HG02759 (cell line): ENCODE results near the gene SLC25A12.
"Not testable (repeated sequence)": the region's sequence is repeated elsewhere in the genome, so short reads cannot be mapped to it uniquely, and the experiment has no call there.

Source experiments
- ATAC-seq: cut with Tn5 transposase; IDR thresholded peaks from one replicate; pipeline ENCODE4 v1.9.1; 2021; ENCODE audit warnings: mild to moderate bottlenecking, moderate library complexity; ENCODE audit not compliant: unreplicated experiment

Gene SLC25A12

GRCh38 chr2:171793691-171794678, 100.1 kb downstream of the SLC25A12 start:
- no peak for ATAC-seq

DNA sequence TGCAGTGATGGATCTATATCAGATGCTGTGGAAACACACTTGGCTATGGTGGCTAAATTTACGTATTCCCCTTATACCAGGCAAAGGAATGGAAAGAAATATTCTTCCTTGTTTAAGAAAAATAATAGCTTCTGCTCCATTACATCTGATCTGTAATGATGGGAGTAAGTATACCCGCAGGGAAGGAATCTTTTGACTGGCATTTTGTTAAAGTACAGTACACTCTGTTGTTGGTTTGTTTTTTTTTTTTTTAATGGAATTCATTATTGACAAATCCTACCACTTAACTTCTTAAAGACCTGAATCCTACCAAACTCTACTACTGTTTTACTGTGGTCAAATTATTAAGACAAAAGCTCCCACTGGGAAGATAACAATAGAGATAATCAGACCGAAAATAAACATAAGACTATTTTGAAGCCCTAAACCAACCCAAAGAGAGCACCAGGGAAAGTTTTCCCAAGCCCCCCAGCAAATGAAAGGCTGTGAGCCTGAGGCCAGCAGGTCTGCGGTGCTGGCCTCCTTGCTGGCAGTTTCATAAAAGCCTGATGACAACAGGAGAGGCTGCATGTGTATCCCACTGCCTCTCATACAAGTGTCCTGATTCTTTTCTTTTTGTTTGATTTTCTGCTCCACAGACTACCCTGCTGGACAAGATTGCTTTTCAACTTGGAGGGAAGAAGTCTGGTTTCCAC, 101.0 kb downstream of the SLC25A12 start:
- no peak for ATAC-seq

DNA sequence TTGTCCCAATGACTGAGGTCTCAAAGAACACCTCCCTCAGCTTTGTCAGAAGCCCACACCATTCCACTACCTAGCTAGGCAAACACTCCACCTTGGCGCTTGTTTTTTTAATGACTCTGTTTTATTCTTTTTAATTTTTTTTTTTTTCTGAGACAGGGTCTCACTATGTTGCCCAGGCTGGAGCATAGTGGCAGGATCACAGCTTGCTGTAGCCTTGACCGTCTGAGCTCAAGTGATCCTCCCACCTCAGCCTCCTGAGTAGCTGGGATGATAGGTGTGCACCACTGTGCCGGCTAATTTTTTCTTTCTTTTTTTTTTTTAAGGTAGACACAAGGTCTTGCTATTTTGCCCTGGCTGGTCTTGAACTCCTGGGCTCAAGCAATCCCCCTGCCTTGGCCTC, 101.9 kb downstream of the SLC25A12 start:
- ATAC-seq: no peak

- no peak for ATAC-seq
Observed at GRCh38 chr2:171791361-171791760, 102.7 kb downstream of the SLC25A12 start.

- no peak for ATAC-seq
Observed at GRCh38 chr2:171789956-171790355, 104.1 kb downstream of the SLC25A12 start.

- ATAC-seq: no peak
Observed at GRCh38 chr2:171788316-171788993, 105.6 kb downstream of the SLC25A12 start.

GRCh38 chr2:171787333-171788072, 106.5 kb downstream of the SLC25A12 start:
- no peak for ATAC-seq

DNA sequence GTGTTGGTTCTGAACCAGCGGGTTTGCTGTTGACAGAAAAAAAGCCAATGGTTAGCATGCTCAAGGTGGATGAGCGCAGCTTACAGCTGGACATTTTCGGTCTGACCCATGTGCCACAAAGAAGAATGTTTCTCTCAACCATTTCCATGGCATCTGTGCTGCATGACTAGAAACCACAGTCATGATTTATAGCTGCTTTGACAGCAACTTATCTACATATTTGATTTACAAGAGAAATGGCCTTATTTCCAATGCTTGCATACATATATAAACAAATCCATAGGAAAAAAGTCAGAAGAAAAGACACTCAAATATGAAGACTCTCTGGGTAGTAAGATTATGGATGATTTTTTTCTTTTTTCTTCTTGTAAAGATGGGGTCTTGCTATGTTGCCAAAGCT, 108.6 kb downstream of the SLC25A12 start:
- ATAC-seq: no peak

DNA sequence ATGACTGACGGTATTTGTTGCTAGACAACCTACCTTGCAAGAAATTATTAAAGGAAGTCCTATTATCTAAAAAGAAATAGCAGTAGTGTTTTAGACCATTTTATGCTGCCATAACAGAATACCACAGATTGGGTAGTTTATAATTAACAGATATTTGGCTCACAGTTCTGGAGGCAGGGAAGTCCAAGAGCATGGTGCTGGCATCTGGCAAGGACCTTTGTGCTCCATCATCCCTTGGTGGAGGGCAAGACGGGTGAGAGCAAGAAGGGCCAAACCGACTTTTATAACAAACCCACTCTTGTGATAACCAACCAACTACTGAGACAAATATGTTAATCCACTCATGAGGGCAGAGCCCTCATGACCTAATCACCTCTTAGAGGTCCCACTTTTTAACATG, 115.5 kb downstream of the SLC25A12 start:
- ATAC-seq: no peak

DNA sequence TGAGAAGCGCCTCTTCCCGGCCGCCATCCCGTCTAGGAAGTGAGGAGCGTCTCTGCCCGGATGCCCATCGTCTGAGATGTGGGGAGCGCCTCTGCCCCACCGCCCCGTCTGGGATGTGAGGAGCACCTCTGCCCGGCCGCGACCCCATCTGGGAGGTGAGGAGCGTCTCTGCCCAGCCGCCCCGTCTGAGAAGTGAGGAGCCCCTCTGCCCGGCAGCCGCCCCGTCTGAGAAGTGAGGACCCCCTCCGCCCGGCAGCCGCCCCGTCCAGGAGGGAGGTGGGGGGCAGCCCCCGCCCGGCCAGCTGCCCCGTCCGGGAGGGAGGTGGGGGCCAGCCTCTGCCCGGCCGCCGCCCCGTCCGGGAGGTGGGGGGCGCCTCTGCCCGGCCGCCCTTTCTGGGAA, 119.5 kb downstream of the SLC25A12 start:
- not testable (repeated sequence) for ATAC-seq

- ATAC-seq: no peak
Observed at GRCh38 chr2:171772373-171772772, 121.7 kb downstream of the SLC25A12 start.

DNA sequence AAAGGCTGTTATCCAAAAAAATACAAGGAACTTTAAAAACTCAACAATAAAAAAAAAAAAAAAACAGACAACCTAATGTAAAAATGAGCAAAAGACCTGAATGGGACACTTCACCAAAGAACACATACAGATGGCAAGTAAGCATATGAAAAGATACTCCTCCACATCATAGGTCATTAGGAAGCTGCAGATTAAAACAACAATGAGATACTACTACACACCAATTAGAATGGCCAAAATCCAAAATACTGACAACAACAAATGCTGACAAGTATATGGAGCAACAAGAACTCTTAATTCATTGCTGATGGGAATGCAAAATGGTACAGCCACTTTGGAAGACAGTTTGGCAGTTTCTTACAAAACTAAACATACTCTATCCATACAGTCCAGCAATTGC, 122.6 kb downstream of the SLC25A12 start:
- no peak for ATAC-seq

DNA sequence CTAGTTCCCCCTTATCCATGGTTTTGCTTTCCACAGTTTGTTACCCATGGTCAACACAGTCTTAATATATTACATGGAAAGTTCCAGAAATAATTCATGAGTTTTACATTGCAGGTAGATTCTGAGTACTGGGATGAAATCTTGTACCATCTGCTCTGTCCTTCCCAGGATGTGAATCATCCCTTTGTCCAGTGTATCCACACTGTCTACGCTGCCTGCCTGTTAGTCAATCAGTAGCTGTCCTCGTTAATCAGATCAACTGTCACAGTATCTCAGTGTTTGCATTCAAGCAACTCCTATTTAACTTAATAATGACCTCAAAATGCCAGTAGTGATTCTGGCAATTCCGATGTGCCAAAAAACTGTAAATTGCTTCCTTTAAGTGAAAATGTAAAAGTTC, 130.4 kb downstream of the SLC25A12 start:
- no peak for ATAC-seq

- no peak for ATAC-seq
Observed at GRCh38 chr2:171762879-171763573, 131.0 kb downstream of the SLC25A12 start.

- not testable (repeated sequence) for ATAC-seq
Observed at GRCh38 chr2:171761176-171761575, 132.9 kb downstream of the SLC25A12 start.

GRCh38 chr2:171758762-171759161, 135.3 kb downstream of the SLC25A12 start:
- ATAC-seq: not testable (repeated sequence)

- no peak for ATAC-seq
Observed at GRCh38 chr2:171754254-171754939, 139.6 kb downstream of the SLC25A12 start.

GRCh38 chr2:171747371-171747770, 146.7 kb downstream of the SLC25A12 start:
- no peak for ATAC-seq

DNA sequence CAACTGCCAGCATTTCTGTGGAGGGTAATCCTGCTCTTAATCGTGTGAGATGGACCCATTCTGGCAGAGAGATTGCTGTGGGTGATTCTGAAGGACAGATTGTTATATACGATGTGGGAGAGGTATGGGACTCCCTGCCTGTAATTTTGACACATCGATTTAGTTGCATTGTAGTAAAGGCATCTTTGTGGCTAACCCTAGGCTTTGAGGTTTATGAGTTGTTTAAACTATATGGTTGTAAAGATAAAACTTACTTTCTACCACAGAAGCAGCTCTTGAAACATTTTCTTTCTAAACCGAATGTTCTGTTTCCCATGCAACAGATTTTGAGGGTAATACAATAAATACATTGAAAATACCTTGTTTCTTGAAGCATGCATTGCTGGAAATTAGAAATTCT, 148.2 kb downstream of the SLC25A12 start:
- no peak for ATAC-seq

DNA sequence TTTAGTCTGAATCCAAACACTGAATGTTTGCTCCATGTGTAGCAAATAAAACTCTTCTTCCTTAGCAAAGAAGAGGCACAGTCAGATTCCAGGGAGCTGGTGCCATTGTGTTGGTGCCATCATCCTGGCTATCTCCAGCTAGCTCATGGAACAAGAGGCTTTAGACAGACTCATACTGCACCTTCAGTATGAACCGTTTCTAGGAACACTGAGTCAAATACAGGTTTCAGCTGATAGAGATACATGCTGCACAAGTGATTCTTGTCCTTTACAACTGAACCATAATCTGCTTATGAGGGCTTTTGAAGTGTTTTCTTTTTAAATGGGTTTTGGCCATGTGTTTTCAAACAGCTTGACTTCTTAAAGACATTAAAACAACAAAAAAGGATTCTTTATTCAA, 148.9 kb downstream of the SLC25A12 start:
- ATAC-seq: no peak
